HG03558 (cell line): Measurements from ENCODE around the gene CEP44.
"Not testable (repeated sequence)": the region's sequence is repeated elsewhere in the genome, so short reads cannot be mapped to it uniquely, and the experiment has no call there.

Experiments used
- ATAC-seq: cut with Tn5 transposase; IDR thresholded peaks from one replicate; pipeline ENCODE4 v1.9.1; 2021; ENCODE audit warnings: moderate number of reproducible peaks; ENCODE audit not compliant: unreplicated experiment; ENCODE audit errors: extremely low read depth

CEP44 gene

DNA sequence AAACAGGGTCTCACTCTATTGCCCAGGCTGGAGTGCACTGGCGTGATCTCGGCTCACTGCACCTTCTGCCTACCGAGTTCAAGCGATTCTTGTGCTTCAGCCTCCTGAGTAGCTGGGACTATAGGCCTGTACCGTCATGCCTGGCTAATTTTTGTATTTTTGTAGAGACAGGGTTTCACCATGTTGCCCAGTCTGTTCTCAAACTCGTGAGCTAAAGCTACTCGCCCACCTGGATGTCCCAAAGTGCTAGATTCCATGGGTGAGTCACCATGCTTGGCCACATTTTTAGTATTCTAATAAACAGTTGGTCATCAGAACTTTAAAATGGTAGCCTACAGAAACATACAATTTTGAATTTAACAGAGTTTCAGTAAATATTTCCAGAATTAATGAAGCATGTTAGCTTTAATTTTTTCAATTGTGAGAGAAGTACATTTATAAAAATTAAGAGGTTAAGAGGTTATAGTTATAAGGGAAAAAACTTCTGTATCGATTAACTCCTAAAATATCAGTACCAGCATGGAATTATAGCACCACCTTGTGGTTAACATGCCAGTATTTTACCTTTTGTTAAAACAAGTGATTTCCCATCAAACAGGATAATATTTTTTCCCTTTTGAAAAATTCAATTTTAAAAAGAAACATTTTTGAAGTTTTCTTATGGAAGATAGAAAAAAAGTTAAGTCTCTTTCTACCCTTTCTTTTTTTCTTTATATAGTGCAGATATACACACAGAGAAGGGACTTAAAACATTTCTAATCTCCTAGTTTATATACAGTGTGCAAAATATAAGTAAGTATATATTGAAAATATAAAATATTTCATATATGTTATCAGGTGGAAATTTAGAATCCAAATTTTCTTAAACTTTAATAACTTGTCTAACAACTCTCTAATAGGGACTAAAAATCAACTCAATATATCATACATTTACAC is 35.4 kb downstream of the CEP44 start:
- ATAC-seq: no peak

DNA sequence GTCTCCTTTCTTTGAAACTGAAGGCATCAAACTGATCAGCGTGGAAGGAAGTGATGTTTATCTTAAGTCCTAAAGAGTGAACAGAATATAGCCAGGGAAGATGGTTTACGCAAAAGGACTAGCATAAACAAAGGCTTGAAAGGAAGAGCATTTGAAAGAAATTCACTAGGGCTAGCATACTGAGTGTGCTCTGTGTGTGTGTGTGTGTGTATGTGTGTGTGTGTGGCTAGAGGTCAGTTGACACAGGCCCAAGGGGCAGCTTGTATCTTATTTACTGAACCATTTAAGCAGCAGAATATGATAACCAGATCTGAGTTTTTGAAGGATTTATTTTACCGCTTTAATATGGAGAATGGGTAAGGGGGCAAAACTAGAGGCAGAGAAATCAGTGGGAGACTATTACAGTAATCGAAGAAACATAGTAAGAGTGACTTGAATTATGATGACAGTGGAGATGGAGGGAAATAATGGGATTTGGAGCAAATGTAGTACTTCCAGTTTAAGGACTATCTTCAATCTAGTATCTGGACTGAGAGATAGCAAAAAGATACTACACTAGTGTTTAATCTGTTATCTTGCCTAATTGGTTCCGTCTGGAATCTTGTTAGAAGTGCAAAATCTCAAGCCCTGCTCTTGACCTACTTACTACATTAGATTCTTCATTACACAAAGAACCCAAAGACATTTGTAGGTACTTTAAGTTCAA is 36.9 kb downstream of the CEP44 start:
- no peak for ATAC-seq

DNA sequence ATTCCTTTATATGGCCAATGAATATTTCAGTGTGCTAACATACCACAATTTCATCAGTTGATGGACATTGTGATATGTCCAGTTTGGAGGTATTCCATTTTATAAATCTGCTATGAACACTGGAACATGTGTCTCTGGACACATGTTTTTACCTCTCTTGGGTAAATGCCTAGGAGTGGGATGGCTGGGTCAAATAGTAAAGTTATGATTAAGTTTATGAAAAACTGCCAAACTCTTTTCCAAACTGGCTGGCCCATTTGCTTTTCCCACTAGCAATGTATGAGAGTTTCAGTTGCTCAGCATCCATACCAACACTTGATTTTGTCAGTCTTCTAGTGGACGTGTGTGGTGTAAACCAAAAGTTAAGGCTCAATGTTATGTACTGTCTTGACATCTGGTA is 40.5 kb downstream of the CEP44 start:
- no peak for ATAC-seq

DNA sequence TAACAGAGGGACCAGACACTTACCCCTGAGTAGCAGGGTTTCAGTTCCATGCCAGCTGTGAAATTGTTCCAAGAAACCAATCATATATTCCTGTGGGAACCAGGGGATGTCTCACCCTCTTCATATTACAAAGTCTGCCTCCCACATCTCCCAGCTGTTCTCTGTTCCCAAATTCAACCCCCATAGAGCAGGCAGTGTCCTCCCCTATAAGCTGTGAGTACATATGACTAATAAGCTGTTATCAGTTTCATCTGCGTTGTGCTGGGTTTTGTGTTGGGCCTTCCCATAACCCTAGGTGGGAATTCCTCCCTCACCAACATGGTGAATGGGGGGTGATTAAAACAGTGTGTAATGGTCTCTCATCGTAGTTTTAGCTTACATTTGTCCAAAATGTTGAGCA is 41.0 kb downstream of the CEP44 start:
- no peak for ATAC-seq

DNA sequence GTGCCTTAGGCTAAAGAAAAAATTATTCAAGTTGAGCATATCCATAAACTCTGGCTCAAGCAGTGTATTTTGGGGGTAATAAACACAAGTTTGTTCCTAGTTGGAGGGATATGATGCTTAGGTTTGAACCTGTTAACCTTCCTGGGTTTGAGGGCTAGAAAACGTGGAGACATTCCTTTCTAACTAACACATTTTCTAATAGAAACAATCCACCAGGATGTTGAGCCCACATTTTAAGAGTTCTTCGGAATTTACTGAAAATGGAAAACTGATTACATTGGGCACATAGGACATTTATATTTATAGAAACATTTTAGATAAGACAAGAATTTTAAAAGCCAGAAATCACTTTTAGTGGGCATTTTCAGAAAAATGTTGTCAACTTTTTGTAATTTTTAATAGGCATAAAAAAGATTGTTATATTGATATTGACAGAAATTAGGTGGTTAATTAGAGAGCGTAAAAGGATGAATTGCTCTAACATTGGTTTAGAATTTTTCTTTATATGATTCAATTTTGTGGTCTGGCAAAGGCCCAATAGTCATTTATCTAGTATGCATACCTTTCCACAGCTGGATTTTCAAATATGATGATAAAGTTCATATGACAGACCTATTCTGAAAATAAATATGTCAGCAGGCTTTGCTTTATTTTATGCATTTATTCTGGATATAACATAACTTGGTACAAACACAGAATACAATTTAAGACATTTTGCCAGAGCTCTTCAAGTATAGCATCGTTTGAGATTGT is 49.2 kb downstream of the CEP44 start:
- ATAC-seq: no peak

DNA sequence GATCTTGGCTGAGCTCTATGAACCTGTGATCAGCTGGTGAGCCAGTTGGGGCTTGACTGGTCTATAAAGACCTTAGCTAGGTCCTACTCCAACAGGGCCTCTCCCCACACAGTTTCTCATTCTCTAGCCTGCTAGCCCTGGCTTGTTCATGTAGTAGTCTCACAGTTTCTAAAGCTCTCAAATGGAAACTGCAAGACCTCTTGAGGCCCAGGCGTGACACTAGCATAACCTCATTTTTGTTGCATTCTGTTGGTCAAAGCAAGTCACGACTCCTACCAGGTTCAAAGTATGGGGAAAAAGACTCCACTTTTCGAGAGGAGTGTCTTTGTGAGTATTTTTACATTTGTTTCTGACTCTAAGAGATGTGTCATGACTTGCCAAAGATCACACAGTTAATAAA is 50.9 kb downstream of the CEP44 start:
- peak; percentile 94 for ATAC-seq

DNA sequence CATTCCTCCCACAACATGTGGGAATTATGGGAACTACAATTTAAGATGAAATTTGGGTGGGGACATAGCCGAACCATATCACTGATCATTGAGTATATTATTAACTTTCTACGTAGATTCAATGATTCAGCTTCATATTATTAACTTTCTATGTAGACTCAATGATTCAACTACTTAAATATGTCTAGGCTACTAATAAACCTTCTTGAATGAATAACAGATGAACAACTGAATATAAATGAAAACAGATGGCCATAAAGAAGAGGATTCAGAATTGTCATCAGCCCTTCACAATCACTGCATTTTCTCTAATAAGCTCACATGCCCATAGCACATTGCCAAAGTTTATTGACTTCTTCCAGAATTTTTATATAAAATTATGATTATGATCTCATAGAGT is 57.0 kb downstream of the CEP44 start:
- no peak for ATAC-seq

DNA sequence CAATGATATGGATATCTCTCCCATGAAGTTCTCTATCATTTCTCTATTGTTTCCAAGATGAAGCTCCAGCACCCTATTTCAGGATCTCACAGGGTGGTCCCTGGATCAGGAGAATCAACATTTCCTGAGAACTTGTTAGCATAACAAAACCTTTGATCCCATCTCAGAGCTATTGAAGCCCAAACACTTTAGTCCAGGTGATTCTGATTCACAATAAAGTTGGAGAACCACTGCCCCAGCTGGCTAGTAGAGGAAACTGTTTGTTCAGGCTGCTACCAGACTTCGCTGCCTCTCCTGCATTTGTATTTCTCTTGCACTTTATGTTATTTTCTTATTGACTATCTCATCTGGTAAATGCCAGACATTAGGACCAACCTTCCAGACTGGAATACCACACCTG is 65.4 kb downstream of the CEP44 start:
- ATAC-seq: no peak

DNA sequence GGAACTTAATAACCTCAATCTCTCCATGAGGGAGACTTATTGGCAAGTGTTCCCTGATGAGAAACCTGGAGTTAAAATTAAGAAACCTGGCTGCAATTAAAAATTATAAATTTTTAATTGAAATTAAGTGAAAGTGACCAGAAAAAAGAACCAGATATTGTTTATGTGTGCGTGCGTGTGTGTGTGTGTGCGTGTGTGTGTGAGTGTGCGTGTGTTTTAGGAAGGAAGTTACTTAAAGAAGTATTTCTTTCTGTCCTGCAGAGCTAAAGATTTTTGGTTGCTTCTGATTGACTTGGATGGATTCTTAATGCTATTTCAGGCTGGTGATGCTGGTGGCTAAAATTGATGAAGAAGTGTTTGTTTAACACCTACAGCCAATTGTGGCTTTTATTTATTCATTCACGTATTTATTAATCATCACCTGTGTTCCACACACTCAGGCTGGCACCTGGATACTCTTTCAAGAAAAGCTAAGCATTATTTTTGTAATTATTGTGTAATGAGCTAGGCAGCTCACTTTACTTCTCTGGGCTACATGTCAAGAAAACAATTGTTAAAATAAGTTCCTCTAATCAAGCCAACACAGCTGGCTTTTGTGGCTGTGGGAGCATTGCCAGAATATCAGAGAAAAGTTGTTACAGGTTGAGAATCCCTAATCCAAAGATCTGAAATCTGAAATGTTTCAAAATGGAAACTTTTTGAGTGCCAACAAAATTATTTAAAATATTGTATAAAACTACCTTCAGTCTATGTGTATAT is 68.5 kb downstream of the CEP44 start:
- ATAC-seq: no peak

DNA sequence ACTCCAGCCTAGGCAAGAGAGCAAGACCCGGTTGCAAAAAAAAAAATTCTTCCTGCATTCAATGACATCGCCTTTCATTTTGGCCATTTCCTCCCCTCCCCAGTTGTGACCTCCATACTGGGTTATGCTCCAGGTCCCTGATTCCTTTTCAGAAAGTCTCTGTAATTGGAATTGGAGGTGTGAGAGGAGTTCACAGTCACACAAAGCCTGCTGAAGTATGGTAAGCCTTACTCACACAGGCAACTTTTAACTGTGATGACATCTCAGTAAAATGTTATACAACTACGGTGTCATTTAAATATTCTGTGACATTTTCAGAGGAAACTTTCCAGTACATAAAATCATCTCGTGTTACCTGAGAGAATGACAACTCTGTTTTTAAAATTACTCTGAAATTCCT is 73.6 kb downstream of the CEP44 start:
- ATAC-seq: no peak

DNA sequence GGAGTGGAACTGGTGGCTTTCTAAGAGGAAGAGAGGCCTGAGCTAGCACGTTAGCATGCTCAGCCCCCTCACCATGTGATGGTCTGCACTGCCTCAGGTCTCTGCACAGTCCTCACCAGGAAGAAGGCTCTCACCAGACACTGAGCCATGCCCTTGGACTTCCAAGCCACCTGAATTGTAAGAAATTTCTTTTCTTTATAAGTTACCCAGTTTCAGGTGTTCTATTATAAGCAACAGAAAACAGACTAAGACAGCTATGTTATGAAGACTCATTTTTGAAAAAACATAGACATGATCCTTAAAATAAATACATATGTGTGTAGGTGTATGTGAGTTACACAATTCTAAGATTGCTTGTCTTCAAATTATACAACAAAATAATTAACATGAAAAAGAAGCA is 74.7 kb downstream of the CEP44 start:
- ATAC-seq: peak; percentile 32

DNA sequence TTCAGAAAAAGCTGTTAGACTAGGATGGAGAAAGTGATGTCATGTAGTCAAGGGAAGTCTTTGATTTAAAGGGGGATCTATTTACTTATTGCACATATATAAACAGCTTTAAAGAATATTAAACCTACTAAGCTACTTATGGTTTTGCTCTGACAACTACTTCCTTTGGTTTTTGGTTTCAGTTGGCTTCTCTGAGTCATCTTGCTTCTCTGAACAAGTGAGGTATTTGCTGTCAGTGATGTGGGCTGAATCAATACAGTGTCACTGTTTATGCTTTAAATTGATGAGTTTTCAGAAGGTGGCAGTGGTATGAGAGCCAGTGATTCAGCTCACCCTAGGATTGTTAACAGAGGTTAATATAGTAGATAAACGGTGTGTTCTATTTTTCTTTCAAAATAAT is 75.1 kb downstream of the CEP44 start:
- peak; percentile 98 for ATAC-seq

DNA sequence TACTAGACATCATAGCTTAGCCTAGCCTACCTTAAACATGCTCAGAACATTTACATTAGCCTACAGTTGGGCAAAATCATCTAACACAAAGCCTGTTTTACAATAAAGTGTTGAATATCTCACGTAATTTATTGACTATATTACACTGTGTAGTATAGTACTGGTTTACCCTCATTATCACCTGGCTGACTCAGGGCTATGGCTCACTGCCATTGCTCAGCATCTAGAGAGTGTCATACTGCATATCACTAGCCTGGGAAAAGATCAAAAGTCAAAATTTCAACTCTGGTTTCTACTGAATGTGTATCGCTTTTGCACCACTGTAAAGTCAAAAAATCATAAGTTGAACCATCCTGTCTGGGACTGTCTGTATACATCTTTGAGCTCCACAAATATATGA is 78.6 kb downstream of the CEP44 start:
- no peak for ATAC-seq

DNA sequence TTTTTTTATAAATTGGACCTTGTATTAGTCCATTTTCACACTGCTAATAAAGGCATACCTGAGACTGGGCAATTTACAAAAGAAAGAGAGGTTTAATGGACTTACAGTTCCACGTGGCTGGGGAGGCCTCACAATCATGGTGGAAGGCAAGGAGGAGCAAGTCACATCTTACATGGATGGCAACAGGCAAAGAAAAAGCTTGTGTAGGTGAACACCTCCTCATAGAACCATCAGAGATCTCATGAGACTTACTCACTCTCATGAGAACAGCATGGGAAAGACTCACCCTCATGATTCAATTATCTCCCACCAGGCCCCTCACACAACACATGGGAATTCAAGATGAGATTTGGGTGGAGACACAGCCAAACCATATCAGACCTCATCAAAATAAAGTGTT is 80.1 kb downstream of the CEP44 start:
- not testable (repeated sequence) for ATAC-seq

DNA sequence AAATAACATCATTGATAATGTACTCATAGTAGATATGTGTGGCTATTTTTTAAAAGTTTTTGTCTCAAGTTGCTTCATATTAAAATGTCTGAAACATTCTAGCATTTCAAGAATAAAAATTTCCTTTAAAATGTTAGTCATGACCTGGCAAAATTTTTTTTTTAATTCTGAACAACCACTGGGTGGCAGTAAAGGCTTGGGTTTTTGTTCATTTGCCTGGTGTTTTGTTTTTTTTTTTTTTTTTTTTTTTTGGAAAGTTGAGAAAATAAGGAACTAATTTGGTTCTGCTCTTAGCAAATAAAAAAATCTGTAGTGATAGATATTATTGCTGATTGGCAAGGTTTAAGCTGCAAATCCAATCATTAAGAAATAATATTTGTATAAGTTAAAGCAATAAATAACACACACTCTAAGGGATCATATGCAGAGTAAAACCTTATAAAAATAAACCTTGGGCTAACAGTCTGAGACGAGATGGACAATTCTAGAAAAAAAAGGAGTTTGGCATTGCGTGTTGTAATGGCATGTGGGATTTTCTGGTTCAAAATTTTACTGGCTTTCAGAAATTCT is 81.4 kb downstream of the CEP44 start:
- ATAC-seq: no peak

DNA sequence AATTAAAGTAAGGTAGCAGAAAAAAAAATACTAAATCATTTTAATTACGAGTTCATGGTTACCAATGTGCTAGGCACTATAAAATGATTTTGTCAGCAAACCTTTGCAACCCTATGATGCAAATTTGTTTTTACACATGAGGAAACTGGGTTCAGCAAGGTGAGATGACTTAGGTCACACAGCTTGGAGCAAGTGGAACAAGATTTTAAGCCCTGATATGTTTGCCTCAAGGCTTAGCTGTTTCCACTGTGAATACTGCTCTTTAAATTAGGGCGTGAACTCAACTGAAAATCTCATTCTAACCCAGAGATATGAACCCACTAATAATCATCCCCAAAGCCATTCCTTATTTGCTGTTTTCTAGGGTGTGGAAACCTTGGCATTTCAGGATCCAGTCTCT is 86.3 kb downstream of the CEP44 start:
- ATAC-seq: no peak

DNA sequence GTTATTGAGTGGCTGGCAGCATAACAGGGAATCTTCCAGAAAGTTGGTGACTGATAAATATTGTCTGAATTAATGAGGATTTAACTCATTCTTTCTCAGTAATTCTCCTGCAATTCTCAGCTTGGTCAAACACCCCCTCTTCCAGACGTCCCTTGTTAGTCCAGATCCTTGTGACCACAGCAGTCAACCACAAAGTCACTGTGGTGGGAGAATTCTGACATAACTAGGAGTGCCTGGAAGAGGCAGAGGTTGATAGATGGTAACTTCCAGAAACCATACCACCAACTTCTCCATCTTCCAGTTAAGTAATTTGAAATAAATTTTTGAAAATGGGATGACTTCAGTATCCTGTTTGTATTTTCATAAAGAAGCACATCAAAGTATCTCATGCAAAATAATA is 90.1 kb downstream of the CEP44 start:
- no peak for ATAC-seq

DNA sequence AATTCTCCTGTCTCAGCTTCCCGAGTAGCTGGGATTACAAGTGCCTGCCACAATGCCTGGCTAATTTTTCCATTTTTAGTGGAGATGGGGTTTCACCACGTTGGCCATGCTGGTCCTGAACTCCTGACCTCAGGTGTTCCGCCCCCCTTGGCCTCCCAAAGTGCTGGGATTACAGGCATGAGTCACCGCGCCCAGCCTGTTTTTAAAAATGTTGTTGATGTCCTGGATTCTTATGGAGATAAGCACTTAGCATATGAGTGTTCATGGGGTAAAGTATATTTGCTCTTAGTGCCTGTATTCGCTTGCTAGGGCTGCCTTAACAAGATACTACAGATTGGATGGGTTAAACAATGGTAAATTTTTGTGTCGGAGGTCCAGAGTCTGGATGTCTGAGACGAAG is 91.7 kb downstream of the CEP44 start:
- no peak for ATAC-seq

DNA sequence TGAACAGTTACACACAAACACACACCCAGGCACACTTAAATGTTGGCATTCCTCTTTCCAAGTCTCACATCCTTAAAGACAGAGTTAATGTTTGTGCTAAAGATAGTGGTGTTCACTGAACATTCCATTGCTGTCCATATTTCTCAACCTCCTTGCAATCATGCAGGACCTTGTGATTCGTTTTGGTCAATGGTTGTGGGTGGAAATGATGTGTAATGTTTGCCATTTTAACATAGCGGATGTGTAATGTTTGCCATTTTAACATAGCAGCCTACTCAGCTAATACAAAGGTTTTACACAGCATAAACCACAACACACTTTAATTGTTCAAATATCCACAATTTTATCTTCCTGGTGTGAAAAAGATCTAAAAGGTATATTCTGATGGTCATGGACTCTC is 93.9 kb downstream of the CEP44 start:
- ATAC-seq: no peak

DNA sequence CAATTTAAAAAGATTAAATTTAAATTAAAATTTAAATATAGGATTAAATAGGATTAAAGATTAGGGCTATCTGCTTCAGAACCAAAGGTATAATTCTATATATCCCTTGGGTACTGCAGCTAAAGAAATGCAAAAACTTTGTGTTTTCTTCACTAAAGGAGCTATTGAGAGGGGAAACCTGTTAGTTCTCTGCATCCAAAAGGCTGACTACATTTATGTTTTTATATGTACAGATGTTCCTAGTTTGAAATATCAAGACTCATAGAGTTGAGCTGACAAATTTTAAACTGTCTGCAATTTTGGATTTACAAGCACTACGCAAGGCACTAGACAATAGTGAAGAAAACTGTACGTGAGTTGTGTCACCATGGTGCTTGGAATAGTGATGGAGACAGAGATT is 95.2 kb downstream of the CEP44 start:
- no peak for ATAC-seq
